GM21367 (cell line): ENCODE results near the gene HELZ.

Experiments
- ATAC-seq: cut with Tn5 transposase; IDR thresholded peaks from one replicate; pipeline ENCODE4 v1.9.1; 2021; ENCODE audit not compliant: unreplicated experiment

HELZ gene

GRCh38 chr17:67196422-67196821, 48.6 kb downstream of the HELZ start:
- no peak for ATAC-seq

GRCh38 chr17:67194134-67194533, 50.9 kb downstream of the HELZ start:
- ATAC-seq, result no peak

GRCh38 chr17:67187927-67188326, 57.1 kb downstream of the HELZ start:
- no peak for ATAC-seq

GRCh38 chr17:67186782-67187181, 58.2 kb downstream of the HELZ start:
- ATAC-seq, result no peak

GRCh38 chr17:67183531-67183930, 61.5 kb downstream of the HELZ start:
- ATAC-seq, result no peak

GRCh38 chr17:67181825-67182224, 63.2 kb downstream of the HELZ start:
- no peak for ATAC-seq

GRCh38 chr17:67180275-67180674, 64.7 kb downstream of the HELZ start:
- ATAC-seq, result no peak

- no peak for ATAC-seq
Observed at GRCh38 chr17:67178555-67178954, 66.4 kb downstream of the HELZ start.

- no peak for ATAC-seq
Observed at GRCh38 chr17:67177732-67178131, 67.3 kb downstream of the HELZ start.

GRCh38 chr17:67174190-67174589, 70.8 kb downstream of the HELZ start:
- no peak for ATAC-seq

GRCh38 chr17:67171560-67171959, 73.4 kb downstream of the HELZ start:
- ATAC-seq, result peak; percentile 96

GRCh38 chr17:67168496-67168895, 76.5 kb downstream of the HELZ start:
- ATAC-seq, result no peak

GRCh38 chr17:67165201-67165600, 79.8 kb downstream of the HELZ start:
- no peak for ATAC-seq

GRCh38 chr17:67164302-67164701, 80.7 kb downstream of the HELZ start:
- ATAC-seq, result no peak

- no peak for ATAC-seq
Observed at GRCh38 chr17:67162771-67163170, 82.2 kb downstream of the HELZ start.

GRCh38 chr17:67161573-67161972, 83.4 kb downstream of the HELZ start:
- ATAC-seq, result no peak

- ATAC-seq, result no peak
Observed at GRCh38 chr17:67160791-67161190, 84.2 kb downstream of the HELZ start.

GRCh38 chr17:67157732-67158639, 87.0 kb downstream of the HELZ start:
- ATAC-seq, result no peak

- no peak for ATAC-seq
Observed at GRCh38 chr17:67156269-67157199, 88.5 kb downstream of the HELZ start.

- ATAC-seq, result no peak
Observed at GRCh38 chr17:67152824-67153223, 92.2 kb downstream of the HELZ start.

- ATAC-seq, result no peak
Observed at GRCh38 chr17:67151717-67152116, 93.3 kb downstream of the HELZ start.

GRCh38 chr17:67150826-67151225, 94.2 kb downstream of the HELZ start:
- no peak for ATAC-seq
